K562 (cell line): ENCODE results near the gene MMP19. TPM values are rescaled to one million over a fixed set of nuclear protein-coding genes. Genes with fewer than 3 reads are reported as not detected.

Source experiments
- PATZ1 ChIP-seq: fragments of 250-450 bp; sonication (Bioruptor Pico); IDR thresholded peaks from 2 replicates; pipeline ENCODE4 v1.5.0; 2020; ENCODE audit warnings: mild to moderate bottlenecking, borderline replicate concordance
- POLR2G ChIP-seq: fragments of 200-400 bp; formaldehyde crosslinking; IDR thresholded peaks from 2 replicates; pipeline ENCODE4 v1.6.1; 2017; ENCODE audit warnings: low read depth, mild to moderate bottlenecking, antibody characterized with exemption, low read length, moderate library complexity
- SMAD4 ChIP-seq: fragments of 250-450 bp; sonication (Bioruptor Pico); conservative IDR thresholded peaks from 2 replicates; pipeline ENCODE4 v1.8.0; 2021; ENCODE audit warnings: inconsistent platforms, mild to moderate bottlenecking, moderate library complexity
- SRF ChIP-seq, 2 experiments: fragments of 250-450, 450-650 bp in 1 of 2; sonication (Bioruptor Pico) in 1 of 2; sonication (generic) in 1 of 2; formaldehyde crosslinking; IDR thresholded peaks; 2 replicates each; pipeline versions ENCODE4 v1.5.0 to v1.5.1; 2020 to 2022; ENCODE audit warnings: mild to moderate bottlenecking in 1 of 2, missing genetic modification reagents in 1 of 2
- TSHZ1 ChIP-seq: fragments of 250-450 bp; sonication (Bioruptor Pico); IDR thresholded peaks from 2 replicates; pipeline ENCODE4 v1.4.0; 2020; ENCODE audit warnings: mild to moderate bottlenecking, moderate library complexity
- U2AF2 ChIP-seq: fragments of 200-400 bp; formaldehyde crosslinking; optimal IDR thresholded peaks from 2 replicates; pipeline ENCODE3; 2017; ENCODE audit warnings: low read depth, mild to moderate bottlenecking, low read length
- ZNF449 ChIP-seq: fragments of 250-450 bp; sonication (Bioruptor Pico); IDR thresholded peaks from 2 replicates; pipeline ENCODE4 v1.8.0; 2022; ENCODE audit warnings: moderate library complexity, mild to moderate bottlenecking, inconsistent platforms
- ZNF75A ChIP-seq: fragments of 450-650 bp; formaldehyde crosslinking; IDR thresholded peaks from 2 replicates; pipeline ENCODE4 v1.4.0; 2020; ENCODE audit warnings: mild to moderate bottlenecking
- ZNF764 ChIP-seq: fragments of 250-450 bp; sonication (Bioruptor Pico); IDR thresholded peaks from 2 replicates; pipeline ENCODE4 v1.4.0; 2020; ENCODE audit warnings: low read depth, mild to moderate bottlenecking, moderate library complexity
- polyA plus RNA-seq, 8 experiments: library from polyadenylated mRNA; depleted of rRNA in 4 of 8; stranded (reverse) in 5 of 8; unstranded in 3 of 8; fragments of >200 nt; fragmentation: Nextera tagmentation in 2 of 8; fragmentation: Illumina TruSeq in 1 of 8; extraction: Ambion mirVana in 2 of 8; extraction: Trizol in 1 of 8; gene quantifications; 2 replicates each; pipeline versions ENCODE4 v1.2.1 to v1.2.3, GENCODE V29; 2011 to 2014; ENCODE audit warnings: inconsistent platforms in 1 of 8, missing spikeins in 1 of 8
- total RNA-seq, 7 experiments: library from RNA; depleted of rRNA in 6 of 7; stranded (reverse); fragments of >200 nt in 6 of 7; fragmentation: Illumina TruSeq in 2 of 7; extraction: Trizol in 2 of 7; gene quantifications; 2 replicates each; pipeline versions ENCODE4 v1.2.1 to v1.2.3, GENCODE V29; 2011 to 2021; ENCODE audit warnings: low replicate concordance in 1 of 7
- TF ChIP-seq, protein P1 (sequence below), 3 experiments: fragments of 200-800 bp in 1 of 3; fragments of 250-450 bp in 1 of 3; fragments of 450-650 bp in 1 of 3; sonication (Bioruptor Pico) in 1 of 3; sonication (Bioruptor generic) in 1 of 3; formaldehyde crosslinking in 1 of 3; IDR thresholded peaks; 2 replicates each; pipeline versions ENCODE4 v1.6.1 to v1.8.0; 2016 to 2022; ENCODE audit warnings: mild to moderate bottlenecking in 2 of 3, missing genetic modification characterization in 2 of 3, missing compliant biosample characterization in 1 of 3, moderate library complexity in 1 of 3
- TF ChIP-seq, protein P2 (sequence below): fragments of 450-650 bp; IDR thresholded peaks from 2 replicates; pipeline ENCODE4 v1.7.1; 2018; ENCODE audit warnings: mild to moderate bottlenecking, low read depth; ENCODE audit not compliant: partially characterized antibody

Gene MMP19
- total and polyA plus RNA-seq, 9 of the 15 experiments (the other 6 are each of a cell fraction or from before 2014, with no cell fraction given) = 0.14 to 1.6 (median 0.66) TPM

GRCh38 chr12:55817345-55818139 lies 25.2 kb downstream of the MMP19 start, which contains the start of the genes ORMDL2 and SARNP (continued):
- TF ChIP-seq, protein P1, sequence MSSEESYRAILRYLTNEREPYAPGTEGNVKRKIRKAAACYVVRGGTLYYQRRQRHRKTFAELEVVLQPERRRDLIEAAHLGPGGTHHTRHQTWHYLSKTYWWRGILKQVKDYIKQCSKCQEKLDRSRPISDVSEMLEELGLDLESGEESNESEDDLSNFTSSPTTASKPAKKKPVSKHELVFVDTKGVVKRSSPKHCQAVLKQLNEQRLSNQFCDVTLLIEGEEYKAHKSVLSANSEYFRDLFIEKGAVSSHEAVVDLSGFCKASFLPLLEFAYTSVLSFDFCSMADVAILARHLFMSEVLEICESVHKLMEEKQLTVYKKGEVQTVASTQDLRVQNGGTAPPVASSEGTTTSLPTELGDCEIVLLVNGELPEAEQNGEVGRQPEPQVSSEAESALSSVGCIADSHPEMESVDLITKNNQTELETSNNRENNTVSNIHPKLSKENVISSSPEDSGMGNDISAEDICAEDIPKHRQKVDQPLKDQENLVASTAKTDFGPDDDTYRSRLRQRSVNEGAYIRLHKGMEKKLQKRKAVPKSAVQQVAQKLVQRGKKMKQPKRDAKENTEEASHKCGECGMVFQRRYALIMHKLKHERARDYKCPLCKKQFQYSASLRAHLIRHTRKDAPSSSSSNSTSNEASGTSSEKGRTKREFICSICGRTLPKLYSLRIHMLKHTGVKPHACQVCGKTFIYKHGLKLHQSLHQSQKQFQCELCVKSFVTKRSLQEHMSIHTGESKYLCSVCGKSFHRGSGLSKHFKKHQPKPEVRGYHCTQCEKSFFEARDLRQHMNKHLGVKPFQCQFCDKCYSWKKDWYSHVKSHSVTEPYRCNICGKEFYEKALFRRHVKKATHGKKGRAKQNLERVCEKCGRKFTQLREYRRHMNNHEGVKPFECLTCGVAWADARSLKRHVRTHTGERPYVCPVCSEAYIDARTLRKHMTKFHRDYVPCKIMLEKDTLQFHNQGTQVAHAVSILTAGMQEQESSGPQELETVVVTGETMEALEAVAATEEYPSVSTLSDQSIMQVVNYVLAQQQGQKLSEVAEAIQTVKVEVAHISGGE (CRISPR knock-in tag; IDR thresholded peaks at IDR 0.05) = no peak
- no peak for TF ChIP-seq U2AF2
- TF ChIP-seq POLR2G = peak; percentile 83
- no peak for TF ChIP-seq ZNF75A (CRISPR knock-in tag)
- TF ChIP-seq ZNF449 (CRISPR knock-in tag) = no peak
- TF ChIP-seq ZNF764 (CRISPR knock-in tag) = no peak
- no peak for TF ChIP-seq PATZ1 (CRISPR knock-in tag)
- TF ChIP-seq SMAD4 (CRISPR knock-in tag) = no peak
- TF ChIP-seq, protein P2, sequence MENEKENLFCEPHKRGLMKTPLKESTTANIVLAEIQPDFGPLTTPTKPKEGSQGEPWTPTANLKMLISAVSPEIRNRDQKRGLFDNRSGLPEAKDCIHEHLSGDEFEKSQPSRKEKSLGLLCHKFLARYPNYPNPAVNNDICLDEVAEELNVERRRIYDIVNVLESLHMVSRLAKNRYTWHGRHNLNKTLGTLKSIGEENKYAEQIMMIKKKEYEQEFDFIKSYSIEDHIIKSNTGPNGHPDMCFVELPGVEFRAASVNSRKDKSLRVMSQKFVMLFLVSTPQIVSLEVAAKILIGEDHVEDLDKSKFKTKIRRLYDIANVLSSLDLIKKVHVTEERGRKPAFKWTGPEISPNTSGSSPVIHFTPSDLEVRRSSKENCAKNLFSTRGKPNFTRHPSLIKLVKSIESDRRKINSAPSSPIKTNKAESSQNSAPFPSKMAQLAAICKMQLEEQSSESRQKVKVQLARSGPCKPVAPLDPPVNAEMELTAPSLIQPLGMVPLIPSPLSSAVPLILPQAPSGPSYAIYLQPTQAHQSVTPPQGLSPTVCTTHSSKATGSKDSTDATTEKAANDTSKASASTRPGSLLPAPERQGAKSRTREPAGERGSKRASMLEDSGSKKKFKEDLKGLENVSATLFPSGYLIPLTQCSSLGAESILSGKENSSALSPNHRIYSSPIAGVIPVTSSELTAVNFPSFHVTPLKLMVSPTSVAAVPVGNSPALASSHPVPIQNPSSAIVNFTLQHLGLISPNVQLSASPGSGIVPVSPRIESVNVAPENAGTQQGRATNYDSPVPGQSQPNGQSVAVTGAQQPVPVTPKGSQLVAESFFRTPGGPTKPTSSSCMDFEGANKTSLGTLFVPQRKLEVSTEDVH = peak; percentile 70
- TF ChIP-seq SRF (CRISPR knock-in tag; IDR thresholded peaks at IDR 0.05) = peak in 1 of 2 experiments; percentile 69; a peak in 1 of 4 replicates
- no peak for TF ChIP-seq TSHZ1 (CRISPR knock-in tag)
